Stimulated activated CD8-positive, alpha-beta memory T cell treated with anti-CD3 and anti-CD28 coated beads, Interleukin-4, amount 100 ng/mL, for 4 hours (primary cell): ENCODE data around the gene CCDC70.
"Not testable (repeated sequence)": the region's sequence is repeated elsewhere in the genome, so short reads cannot be mapped to it uniquely, and the experiment has no call there.

Experiments used
- DNase-seq, 2 donors: peaks; one replicate each; pipeline ENCODE4 v3.0.0-alpha.2; 2020; ENCODE audit warnings: low read depth in 2 of 2, low spot score in 1 of 2

Gene CCDC70

DNA sequence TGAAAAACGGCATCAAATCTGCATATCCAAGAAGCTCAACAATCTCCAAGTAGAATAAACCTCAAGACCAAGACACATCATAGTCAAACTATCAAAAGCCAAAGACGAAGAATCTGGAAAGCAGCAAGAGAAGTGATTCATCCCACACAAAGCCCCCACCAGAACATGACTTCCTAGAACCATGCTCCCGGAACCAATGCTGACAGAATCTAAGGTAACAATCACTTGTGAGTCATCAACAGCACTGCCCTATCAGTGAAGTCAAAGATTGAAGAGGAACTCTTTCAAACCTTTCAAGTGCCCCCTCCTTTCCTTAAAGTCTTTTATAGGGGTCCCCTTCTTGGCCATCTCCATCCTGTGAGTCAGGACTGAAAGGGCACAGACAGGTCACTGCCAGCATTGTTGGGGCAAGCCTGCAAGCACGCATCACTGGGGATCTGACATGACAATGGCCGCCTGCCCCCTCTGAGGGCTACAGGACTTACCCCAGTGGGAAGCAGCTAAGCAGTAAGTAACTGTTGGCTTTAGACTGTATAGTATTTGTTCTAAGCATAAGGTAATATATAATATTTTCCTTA, at the start of gene CCDC70:
TSS of gene CCDC70 (plus strand) at position 247 of the 578 bp plus-strand sequence. CDS start 3,443 bp downstream, outside the sequence.
- no peak for DNase-seq

DNA sequence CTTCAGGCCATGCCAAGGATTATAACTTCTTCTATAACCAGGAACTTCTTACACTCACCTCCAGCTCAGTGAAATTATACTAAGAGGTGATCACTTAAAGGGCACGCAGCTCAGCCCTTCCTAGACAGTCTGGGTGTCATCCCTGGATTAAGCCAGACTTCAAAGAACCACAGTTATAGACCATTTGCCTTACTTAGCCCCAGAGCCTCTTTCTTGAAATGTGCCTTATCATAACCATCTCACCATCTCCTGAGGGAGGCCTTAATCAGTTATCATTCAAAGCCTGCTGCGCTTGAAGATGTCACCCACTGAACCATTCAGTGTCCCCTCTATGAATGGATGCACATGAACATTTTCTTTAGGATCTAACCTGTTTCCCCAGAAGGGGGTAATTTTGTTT, 47.7 kb upstream of the CCDC70 start:
- DNase-seq, result no peak

DNA sequence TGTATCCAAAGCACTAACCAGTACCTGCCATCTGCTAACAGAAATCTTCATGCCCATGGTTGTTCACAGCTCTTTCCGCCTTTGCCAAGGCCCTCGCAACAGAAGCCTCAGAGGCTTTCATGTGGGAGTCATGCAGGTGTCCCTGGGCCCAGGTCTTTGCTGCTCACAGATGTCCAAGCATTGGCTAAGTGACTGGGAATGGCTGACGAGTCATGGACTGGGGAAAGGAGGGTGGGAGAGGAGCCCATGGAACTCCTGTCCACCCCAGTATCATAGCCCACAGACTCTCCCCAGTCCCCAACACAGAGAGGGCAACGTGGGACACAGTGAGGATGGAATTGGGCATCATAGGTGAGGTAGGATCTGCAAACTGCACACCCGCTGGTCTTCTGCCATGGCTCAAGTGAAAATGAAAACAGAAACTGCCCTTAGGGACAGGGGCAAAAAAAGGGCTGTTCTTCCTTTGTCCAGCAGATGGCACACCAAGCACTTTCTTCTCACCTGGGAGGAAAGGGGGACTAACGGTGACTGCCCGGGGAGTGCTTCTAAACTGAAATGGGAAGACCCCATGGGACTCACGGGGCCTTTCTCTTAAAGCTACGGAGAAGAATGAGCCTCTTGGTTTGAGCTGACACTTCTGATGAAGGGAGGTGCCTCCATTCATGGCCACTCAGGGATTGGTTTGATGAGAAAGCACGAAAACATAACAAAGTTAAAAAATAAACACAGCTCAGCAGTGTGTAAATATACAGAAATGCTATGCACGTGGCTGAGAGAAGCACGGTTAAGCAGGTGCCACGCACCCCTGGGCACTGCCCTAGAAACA, 46.7 kb upstream of the CCDC70 start:
- peak; percentile 57 to 58 for DNase-seq

DNA sequence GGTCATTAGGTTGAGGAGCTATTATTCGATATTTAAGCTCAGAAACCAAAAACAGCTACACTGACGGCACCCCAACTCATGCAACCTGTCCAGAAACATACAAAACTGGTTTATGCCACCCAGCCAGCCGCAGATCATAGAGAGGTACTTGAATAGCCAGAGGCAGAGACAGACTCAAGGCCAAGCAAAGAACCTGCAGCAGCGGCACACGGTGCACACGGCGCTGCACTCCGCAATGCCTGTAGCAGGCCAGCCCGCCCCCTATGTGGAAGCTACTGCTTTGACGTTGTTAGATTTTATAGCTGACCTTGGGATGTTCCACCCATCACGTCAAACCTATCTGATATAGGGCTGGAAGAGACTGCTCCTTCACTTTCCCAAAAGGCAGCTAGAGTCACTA, 45.9 kb upstream of the CCDC70 start:
- no peak for DNase-seq

DNA sequence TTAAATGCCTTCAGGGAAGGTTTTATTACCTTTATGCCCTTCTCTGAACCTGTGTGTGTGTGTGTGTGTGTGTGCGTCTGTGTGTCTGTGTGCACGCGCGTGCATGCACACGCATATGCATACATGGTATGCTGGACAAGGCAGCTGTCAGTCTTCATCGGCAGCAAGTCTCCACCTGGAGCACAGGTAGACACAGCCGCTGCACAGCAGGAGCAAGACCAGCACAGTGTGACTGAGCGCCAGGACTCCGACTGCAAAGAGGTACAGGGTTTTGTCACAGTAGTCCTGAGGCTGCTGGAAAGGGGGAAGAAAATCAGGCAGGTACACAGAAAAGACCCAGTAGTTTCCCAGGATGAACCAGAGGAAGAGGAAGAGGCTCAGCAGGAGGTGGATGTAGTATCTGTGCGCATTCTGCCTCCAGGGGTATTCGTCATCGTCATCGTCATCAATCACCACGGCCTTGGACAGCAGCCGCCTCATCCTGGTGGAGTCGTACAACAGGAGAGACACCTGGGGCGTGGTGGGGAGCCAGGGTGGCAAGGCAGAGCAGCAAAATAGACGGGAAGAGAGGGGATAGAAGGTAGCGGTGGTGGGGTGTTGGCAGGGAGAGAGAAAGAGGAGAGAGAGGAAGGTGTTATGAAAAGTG, 45.0 kb upstream of the CCDC70 start:
- no peak for DNase-seq

DNA sequence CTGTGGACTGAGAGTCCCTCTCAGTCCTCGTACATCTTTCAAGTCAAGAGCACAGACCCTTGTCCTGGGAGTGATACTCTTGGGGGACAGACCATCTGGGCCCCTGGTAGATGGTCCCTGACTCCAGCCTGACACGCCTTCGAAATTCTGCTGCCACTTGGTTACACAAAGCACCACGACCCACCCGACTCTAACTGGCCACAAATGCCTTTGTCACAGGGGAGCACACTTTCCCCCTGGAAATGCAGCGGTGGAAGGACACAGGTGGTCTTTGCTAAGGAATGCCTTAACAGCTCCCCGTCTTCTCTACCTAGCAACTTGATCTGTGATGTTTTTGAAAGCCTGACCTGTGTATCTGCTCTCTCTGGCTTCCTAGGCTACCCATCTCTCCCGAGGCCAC, 44.1 kb upstream of the CCDC70 start:
- DNase-seq, result no peak

DNA sequence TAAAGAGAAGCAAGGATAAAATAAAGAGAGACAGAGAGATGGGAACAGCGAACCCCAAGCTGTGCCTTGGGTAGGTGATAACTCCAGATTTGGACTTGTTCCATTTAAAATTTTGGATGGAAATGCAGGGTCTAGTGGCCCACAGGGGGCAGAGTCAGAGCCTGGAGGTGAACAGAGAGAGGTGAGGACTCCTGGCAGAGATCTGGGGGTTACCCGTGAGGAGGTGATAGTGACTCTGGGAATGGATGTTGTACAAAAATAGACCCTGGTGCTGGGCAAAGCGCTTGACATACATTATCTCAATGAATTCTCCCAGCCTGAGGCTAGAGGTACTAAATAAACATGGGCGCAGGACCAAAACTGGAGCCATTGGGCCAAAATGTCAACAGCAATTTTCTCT, 43.5 kb upstream of the CCDC70 start:
- DNase-seq, result no peak

DNA sequence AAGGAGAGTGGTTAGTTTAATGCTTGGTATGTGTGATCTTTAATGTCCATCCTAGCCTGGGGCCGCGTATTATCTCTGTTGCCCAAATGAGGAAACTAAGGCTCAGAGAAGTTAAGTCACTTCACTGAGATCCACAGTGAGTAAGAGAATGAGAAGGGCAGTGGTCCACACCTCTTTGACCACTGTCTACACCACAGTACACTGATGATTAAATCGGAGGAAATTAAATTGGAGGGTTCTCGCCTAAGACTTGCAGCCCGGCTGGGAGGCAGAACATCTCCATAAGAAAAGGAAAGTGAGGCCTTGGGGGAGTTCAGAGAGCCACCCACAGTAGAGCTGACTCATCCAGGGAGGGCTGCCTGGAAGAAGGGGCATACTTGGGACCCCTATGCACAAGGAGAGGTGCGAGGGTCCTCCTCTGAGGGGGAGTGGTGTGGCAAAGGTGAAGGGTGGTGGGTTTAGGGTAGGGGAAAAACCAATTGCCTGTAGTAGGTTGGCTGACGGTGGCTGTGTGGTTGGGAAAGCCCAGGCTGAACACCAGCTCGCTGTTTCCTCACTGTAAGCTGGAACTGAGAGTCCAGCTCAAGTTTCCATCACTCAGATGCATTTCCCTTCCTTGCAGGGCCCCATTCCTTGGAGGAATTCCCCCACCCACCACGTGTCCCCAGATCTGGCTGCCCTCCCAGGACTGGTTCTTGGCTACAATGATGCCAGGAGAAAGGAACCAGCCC, 42.8 kb upstream of the CCDC70 start:
- DNase-seq, result peak in 1 of 2 donors; percentile 25

DNA sequence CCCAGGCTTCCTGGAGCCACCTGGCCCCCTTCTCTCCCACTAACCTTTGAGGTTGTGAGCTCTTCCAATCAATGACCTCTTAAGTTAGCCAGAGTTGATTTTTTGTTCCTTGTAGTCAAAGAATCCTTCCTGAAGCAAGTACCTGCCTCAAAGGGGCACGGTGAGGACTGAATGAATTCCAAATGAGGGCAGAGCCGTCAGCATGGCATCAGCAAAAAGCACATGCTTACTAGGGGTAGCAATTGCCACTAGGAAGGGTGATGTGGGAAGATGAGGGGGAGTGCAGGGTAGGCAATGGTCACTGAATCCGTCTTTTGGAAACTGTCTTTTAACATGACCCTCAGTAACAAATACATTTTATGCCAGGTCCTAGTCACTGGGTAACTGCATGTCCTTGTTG, 42.2 kb upstream of the CCDC70 start:
- no peak for DNase-seq

DNA sequence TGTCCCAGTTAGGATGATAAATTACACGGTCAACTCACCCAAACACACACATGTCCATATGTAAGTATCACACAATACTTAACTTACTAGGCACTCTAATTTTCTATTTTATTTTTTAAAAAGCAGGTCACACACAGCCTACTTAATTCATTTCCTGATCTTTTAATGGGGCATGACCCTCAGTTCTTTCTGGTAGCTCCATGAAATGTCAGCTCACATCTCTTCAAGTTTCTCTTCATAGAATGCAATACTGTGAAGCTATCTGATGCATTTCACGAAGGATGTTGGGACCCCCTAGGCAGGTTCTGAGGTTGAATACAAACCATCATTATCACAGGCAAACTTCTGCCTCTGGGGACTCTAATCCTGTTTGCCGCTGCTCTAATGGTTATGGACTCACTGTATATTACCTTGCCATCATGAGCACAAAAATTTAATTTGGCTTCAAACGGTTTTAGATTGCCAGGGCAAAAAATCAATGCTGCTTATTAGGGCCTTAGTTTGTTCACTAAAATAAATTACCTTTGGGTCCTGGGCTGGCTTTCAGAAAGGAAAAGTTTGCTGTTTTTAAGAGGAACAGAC, 41.7 kb upstream of the CCDC70 start:
- no peak for DNase-seq

DNA sequence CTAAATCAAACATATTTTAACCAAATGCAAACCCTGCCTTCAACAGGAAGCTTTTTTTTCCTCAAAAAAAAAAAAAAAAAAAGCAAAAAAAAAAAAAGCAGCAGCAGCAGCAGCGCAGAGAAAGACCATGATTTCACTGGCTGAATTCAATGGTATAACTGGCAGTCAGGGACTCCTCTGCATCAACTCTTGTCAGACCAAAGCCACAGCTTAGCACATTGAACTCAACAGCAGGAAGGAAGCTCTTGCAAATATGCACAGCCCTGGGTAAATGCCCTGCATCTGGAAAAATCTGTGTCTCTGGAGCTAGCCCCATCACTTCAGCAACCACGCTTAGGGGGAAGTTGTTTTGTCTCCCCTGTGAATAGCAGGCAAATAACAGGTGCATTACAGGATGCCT, 40.2 kb upstream of the CCDC70 start:
- no peak for DNase-seq

DNA sequence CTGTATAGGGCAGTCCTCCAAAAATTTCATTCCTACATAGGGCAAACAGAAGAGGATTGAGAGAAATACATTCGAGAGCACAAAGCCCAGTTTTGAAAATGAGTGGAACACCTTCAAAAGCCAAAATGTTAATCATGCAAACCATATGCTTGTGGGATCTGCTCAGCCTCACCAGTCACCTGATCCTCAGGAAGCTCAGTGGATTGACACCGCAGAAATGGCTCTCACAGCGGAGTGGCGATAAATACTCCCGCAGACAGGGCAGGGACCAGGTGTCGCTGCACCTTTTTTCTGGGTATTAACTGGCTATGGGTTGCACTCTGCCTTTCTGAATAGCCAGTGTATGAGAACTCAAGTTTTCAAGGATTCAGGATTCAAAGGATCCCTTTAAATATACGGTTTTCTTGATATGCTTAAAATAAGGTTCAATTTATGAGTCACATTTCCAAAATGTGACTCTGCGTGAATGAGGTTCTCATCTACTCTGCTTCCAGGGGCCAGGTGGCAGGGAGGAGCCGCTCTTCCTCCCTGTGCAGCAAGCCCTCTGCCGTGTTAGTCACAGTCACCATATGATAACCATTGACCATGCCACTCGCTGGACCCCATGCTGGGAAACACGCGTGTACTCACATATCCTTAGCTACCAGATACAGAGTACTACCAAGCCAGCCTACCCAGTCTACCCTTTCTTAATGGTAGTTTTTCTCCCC, 39.5 kb upstream of the CCDC70 start:
- DNase-seq, result no peak

DNA sequence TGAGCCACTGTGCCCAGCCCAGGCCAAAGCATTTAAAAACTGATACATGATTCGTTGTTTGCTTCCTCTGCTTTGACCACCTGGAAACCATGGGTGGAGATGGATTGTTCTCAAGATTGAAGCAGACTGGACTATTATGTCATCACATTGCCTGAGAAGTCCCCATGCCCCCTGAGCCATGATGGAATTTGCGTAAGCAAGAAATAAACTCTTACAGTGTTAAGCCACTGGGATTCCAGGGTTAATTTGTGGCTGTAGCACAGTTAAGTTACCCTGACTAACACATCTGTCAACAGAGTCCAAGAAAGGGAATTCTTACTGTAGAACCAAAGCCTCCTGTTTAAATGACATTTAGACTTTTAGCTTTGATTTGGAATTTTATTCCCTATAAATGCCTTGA, 38.4 kb upstream of the CCDC70 start:
- no peak for DNase-seq

DNA sequence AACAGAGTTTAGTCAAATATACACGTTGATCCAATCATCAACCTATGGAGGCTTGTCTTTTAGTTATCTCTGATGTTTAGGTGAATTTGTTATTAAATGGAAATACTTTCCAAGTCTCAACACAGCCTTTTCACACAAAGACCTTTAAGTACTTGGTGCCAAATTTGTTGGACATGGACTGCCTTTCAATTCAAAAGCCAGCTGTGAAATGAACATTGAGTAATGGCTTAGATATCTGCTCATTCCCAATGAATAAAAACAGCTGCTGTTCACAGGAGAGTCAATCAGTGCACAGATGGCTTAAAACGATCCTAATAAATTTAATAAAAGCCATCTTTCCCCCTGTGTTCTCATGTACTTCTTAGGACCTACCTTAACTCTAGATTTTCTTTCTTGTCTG, 37.9 kb upstream of the CCDC70 start:
- no peak for DNase-seq

DNA sequence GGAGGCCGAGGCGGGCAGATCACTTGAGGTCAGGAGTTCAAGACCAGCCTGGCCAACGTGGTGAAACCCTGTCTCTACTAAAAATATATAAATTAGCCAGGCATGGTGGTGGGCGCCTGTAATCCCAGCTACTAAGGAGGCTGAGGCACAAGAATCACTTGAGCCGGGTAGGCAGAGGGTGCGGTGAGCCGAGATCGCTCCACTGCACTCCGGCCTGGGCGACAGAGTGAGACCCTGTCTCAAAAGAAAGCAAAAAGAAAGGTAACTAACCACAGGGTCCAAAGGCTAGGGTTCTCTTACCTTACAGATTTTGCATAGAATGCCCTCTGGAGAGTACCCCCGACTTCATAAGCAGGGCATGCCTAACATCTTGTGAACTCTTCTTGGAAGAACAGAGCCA, 37.1 kb upstream of the CCDC70 start:
- not testable (repeated sequence) for DNase-seq

DNA sequence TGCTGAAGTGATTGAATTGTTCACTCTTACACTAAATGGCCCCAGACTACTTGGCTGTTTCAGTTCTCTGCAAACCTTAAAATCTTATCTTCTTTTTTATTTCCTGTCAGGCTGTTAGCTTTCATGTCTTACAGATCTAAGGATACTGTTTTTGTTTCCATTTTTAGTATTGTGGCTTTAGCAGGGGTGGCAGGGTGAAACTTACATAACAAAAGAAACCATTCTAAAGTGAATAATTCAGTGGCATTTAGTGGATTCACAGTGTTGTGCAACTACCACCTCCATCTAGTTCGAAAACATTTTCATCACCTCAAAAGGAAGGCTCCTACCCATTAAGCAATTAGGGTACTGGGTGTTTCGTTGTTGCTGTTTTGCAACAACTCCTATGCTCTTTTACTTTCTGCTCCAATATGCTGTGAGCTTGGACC, 36.6 kb upstream of the CCDC70 start:
- DNase-seq, result no peak

DNA sequence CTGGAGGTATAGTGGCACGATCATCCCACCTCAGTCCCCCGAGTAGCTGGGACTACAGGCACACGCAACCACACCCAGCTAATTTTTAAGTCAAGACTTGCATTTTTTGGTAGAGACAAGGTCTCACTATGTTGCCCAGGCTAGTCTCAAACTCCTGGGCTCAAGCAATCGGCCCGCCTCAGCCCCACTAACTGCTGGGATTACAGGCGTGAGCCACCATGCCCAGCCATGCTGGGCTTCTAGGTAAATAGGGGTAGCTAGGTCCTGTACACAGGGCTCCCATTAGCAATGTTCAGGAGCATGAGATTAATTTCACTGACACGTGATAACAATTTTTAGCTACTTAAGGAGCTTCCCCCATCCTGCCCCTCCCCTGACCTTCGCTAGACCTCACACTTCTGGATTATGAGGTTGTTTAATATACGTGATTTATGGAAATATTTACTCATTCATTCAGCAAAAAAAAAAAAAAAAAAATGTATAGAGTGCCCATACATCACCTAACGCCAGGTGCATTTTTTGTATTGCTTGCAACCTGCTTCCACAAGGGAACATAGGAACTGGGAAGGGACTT, 36.0 kb upstream of the CCDC70 start:
- no peak for DNase-seq

DNA sequence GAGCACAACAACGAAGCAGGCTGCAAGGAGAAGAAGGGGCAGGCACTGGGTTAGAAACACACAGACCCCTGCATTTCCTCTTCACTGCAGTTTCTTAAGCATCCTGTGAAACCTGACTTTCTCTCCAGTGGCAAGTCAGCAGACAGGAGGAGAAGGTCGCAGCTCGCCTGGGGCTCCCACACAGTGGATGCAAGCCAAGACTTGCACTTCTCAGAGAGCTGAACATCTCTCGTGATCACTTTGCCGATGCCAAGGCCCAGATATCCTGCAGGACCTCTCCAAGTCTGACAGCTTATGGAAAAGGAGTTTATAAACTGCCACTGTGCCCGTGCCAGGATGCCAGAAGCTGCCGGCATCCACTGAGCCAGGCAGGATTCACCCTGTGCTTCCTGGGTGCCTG, 35.2 kb upstream of the CCDC70 start:
- DNase-seq, result no peak

DNA sequence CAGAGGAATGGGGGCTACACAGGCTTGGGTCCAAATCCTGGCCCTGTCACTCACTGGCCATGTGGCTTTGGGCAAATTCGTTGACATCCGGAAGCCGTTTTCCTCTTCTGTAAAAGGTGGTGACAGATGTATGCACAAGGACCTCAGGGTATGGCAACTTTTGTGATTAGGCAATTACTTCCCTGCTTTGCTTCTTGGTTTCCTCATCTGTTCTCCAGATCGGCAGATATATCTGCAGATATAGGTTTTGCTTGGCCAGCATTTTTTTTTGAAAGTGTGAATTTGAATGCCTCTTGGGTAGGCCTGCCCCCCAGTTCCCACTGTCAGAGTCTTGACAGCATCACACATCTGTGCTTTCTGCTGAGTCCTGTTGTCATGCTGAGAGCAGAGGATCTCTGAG, 34.5 kb upstream of the CCDC70 start:
- no peak for DNase-seq
